Measurements from ENCODE around the gene MOBP. TPM values are rescaled to one million over a fixed set of nuclear protein-coding genes. Genes with fewer than 3 reads are reported as not detected.
"Not testable (repeated sequence)": the region's sequence is repeated elsewhere in the genome, so short reads cannot be mapped to it uniquely, and the experiment has no call there.

The MOBP gene, protein sequence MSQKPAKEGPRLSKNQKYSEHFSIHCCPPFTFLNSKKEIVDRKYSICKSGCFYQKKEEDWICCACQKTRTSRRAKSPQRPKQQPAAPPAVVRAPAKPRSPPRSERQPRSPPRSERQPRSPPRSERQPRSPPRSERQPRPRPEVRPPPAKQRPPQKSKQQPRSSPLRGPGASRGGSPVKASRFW
- not detected for total RNA-seq
- long read RNA-seq: 0 reads

DNA sequence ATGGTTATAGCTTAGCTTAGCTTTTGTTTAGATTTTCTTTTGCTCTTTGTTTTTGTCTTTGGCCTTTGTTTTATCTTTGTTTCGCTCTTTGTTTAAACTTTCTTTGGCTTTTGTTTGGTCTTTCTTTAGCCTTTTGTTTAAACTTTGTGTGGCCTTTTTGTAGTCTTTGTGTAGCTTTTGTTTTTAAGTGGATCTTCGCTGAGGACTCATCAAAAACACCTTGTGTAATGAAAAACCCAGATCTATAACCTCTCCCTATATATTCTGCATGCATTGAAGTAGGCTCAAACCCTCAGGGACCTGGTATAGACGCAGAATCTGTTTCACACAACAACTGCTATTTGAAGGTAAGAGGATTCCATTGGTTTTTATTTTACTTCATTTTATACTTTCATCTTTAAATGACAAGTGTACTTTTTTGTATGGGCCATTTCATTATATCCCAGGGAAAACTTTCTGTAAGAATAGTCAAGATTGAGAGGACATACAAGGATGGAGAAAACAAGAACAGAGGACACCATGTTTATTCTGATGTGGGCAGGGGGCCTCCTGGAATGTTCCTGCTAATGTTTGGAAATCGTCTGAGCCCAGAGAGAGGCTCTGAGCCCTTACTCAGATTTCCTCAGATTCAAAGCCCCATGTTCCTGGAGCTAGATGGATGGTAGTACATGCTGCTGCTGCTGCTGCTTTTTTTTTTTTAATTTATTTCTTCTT, at the start of gene MOBP:
Gene MOBP, plus strand, starts transcription at position 287 of the 714 bp plus-strand sequence. CDS start 34,390 bp downstream, outside the sequence.
- DNase-seq (ENCODE audit: missing footprints) (no peak), ATAC-seq (no peak)
- intact Hi-C loops (cut with DNase I): no loop called here

DNA sequence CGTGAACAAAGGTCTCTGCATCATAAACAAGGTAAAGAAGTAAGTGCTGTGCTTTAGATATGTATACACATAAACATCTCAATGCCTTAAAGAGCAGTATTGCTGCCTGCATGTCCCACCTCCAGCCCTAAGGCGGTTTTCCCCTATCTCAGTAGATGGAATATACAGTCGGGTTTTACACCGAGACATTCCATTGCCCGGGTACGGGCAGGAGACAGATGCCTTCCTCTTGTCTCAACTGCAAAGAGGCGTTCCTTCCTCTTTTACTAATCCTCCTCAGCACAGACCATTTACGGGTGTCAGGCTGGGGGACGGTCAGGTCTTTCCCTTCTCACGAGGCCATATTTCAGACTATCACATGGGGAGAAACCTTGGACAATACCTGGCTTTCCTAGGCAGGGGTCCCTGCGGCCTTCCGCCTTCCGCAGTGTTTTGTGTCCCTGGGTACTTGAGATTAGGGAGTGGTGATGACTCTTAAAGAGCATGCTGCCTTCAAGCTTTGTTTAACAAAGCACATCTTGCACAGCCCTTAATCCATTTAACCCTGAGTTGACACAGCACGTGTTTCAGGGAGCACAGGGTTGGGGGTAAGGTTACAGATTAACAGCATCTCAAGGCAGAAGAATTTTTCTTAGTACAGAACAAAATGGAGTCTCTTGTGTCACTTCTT, 48.8 kb upstream of the MOBP start:
- ATAC-seq; DNase-seq (ENCODE audit: missing footprints); intact Hi-C loops (cut with DNase I): not testable (repeated sequence)

DNA sequence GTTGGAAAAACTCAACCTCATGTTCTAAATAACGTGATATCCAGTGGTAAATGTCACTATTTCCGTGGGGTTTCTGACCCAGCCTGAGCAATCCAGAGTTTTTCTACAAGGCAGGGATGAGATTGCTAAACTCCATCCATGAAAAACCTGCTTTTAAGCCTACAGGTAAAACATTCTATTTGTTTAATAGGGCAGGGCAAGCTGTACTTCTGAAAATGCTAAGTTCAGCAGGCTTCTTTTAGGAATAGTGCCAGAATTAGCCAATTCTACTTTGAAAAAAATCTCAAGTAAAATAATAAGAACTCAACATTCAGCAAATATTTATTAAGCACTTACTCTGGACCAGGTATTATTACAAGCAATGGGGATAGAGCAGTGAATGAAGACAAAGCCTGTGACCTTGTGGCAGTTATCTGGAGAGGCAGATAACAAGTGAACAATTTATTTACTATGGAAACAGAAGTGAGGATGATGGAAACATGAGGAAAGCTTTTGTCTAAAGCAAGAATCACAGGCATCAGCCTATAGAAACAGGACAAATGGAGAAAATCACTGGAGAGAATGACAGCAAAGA, 47.7 kb upstream of the MOBP start:
- ATAC-seq (no peak), DNase-seq (ENCODE audit: missing footprints) (no peak)
- intact Hi-C loops (cut with DNase I): no loop called here

DNA sequence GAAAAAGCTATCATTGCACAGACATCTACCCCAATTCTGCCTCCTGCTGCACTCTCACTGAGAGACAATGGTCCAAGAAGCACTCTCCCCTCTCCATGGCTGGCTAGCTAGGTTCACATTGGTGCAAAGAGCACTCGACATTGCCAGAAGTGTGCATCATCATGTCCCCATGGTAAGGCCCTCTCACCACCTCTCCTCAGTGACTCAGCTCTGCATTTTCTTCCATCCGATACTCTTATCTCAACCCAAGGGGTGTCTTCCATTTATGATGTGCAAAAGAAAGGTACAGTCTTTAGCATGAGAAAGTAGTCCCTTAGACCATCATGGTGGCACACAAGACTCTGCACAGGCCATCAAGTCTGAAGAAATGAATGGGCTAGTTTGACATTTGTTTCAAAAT, 46.9 kb upstream of the MOBP start:
- intact Hi-C loops (cut with DNase I): no loop called here
- ATAC-seq: no peak
- no peak for DNase-seq (ENCODE audit: missing footprints)

DNA sequence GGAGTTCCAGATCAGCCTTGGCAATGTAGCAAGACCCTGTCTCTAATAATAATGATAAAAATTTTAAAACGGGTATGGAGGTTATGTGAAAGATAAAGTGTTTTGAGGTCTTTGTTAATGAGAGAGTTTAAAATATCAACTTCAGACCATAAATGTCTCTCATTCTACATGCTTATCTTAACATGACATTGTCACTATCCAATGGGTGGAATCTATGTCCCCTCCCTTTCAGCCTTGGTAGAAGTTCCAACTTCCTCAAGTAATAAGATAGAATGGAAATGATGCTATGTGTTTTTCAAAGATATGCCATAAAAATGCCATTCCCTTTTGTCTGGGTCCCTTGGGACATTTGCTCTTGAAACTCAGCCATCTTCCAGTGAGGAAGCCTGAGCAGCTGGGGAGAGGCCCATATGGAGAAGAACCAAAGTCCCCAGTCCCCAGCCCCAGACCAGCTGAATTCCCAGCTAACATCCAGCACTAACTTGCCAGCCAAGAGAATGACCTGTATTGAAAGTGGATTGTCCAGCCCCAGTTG, 44.0 kb upstream of the MOBP start:
- ATAC-seq (no peak), DNase-seq (ENCODE audit: missing footprints) (no peak)
- intact Hi-C loops (cut with DNase I): no loop called here

DNA sequence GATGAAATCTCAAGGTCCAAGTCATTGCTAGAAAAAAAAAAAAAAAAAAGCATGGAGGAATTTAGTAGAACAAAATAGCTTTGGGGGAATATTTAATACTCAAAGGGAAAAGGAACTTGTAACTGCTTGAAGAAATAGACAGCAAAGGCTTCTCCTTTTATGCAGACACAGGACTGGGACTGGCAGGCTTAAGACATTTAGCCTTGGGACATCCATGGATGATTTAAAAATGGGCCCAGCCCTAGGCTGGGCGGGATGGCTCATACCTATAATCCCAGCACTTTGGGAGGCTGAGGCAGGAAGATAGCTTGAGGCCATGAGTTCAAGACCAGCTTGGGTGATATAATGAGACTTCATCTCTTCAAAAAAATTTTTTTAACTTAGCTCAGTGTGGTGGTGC, 41.2 kb upstream of the MOBP start:
- DNase-seq (ENCODE audit: missing footprints): no peak
- no peak for ATAC-seq
- intact Hi-C loops (cut with DNase I): no loop called here

DNA sequence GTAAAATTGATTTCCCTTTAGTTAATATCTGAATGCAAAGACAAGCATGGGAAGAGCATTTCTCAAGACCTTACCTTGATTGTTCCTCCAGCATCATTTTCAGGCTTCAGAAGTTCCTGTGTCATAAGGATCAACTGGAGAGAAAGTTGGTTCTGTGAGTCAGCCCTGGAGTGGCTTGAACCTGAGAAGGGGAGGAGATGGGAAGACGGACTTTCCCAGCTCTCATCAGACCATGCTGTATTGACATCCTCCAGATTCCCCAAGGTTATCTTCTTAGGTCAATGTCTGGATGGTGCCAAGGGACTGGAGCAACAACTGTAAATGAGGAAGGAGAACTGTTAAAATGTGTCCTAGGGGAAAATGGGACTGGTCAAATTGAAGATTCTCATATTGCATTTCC, 40.0 kb upstream of the MOBP start:
- intact Hi-C loops (cut with DNase I): no loop called here
- DNase-seq (ENCODE audit: missing footprints): no peak
- no peak for ATAC-seq

DNA sequence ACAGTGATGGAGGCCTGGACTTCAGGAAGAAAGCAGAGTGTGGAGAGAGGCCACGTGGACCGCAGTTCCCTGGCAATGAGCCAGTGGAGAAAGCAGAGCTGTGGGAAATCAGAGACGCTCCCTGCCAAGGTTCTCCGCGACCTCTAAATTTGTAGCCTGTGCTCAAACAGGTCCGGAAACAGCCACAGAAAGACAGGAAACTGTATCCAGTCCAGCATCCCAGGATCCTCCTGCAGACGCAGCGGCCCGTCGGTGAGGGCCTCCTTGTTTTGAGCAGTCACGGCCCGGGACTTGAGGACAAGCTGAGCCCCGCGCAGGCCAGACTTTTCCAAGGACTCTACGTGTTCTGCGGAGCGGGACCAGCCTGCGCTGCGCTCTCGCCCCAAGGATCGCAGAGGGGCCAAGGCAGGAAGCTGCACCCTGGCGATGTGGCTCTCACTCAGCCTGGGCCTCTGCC, 38.7 kb upstream of the MOBP start:
- DNase-seq (ENCODE audit: missing footprints) (peak; percentile 68), ATAC-seq (peak; percentile 15)

DNA sequence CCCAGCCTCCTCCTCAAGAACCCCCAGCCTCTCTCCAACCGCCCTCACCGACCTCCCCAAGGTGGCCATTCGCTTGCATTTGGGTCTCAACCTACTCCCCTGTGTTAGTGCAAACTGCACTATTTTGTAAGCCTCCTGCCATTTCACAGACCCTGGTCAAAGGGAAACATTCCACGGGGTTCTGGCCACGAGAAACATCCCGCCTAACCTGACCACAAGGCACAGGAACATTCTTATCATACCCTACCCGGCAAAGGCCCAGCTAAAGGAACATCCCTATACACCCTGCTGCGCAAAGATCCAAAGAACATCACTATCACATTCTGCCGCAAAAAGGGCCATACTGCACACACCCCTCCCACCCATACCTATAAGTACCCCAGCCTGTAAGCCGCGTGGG, 38.0 kb upstream of the MOBP start:
- intact Hi-C loops (cut with DNase I): no loop called here
- DNase-seq (ENCODE audit: missing footprints) (no peak), ATAC-seq (no peak)

More for the DNA sequence above, 38.7 kb upstream of the MOBP start:
- intact Hi-C loops (cut with DNase I): no loop called here

DNA sequence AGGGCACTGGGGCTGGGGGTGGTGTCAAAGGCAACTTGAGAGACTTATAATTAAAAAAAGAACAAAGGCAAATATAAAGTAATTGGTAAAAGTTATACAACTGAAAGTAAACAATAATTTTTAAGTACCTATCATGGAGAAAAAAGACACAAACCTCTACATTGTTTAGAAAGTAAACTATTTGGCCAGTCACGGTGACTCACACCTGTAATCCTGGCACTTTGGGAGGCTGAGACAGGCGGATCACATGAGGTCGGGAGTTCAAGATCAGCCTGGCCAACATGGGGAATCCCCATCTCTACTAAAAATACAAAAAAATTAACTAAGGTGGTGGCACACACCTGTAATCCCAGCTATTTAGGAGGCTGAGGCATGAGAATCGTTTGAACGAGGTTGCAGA, 35.1 kb upstream of the MOBP start:
- no peak for ATAC-seq
- intact Hi-C loops (cut with DNase I): no loop called here
- DNase-seq (ENCODE audit: missing footprints): no peak

DNA sequence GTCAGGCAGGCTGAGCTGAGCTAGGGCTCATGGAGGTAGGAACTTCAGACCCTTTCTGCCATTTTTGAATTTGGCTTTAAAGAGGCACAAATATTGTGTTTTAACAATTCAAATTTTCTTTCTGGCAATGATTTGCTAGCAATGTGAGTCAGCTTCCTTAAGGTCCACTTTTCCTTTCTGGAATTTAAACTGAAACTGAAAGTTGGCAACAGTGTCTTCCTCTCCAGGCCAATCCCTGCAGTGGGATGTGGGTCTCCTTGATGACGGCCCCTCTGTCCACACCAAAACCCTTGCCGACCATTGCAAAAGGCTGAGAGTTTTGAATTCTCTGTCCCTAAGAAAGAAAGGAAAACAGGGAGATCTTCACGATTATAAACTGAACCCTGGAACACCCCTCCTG, 33.8 kb upstream of the MOBP start:
- ATAC-seq (no peak), DNase-seq (ENCODE audit: missing footprints) (no peak)
- intact Hi-C loops (cut with DNase I): no loop called here

DNA sequence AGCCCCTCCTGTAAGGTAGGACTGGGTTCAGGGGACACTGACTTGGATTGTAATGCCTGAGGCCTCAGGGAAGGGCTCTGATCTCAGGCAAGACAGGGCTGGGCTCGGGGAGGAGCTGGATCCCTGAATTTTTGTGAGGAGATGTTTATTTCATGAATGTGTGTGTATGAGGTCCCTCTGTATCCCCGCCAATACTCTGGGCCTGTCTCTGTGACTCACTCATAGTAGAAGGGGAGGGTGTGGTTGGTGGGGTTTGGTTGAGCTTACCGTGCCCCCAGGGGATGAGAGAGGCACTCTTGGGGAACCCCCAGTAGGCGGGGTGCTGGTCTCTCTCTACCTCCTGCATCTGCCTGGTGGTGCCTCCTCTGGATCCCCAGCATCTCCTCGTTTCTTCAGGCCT, 32.9 kb upstream of the MOBP start:
- DNase-seq (ENCODE audit: missing footprints): no peak
- intact Hi-C loops (cut with DNase I): no loop called here
- ATAC-seq: no peak

DNA sequence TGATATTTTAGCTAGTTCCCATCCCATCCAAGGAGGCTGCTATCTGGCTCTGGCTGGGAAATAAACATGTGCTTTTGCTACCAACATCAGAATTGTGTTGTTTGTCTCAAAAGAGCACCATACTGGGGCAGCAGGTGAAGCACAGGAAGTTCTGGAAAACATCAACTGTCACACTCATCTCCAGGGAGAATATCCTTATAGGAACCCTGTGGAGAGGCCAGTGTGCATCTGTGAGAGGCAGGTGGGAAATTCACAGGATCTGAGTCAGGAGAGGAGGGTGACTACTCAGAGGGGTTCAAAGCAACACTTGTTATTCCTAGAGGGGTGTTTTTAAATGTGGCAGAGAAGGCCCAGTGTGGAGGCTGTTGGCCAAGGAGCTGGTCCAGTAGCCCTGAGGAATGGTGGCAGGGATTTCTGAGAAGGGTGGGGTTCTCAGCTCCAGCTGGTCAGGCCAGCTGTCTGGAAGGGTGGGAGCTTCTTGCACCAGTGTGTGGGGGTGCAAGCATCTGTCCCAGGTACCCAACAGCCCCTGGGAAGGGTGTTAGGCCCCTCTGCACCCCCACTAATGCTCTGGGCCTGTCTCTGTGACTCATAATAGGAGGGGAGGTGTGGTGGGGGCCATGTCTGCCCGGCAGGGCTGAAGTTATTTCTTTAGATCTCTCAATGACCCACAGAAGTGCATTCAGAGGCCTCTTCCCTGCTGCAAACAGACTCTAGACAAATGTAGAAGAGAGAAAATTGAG, 32.3 kb upstream of the MOBP start:
- no peak for DNase-seq (ENCODE audit: missing footprints)
- ATAC-seq: no peak
- intact Hi-C loops (cut with DNase I): no loop called here

DNA sequence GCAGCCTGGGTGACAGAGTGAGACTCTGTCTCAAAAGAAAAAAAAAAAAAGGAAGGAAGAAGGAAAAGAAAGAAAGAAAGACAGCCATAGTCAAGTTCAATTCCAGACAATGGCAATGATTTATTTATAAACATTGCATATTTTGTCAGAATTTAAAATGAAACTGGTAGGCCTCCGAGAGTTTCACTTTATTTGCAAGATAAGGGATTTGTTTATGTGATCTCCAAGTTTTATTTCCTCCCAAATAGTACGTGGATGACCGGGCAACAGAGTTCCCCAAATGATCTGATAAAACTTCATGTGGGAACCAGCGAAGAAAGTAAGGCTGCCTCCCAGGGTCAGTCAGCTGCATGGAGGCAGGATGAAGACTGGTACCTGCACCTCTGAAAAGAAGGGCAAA, 28.6 kb upstream of the MOBP start:
- DNase-seq (ENCODE audit: missing footprints) (no peak), ATAC-seq (no peak)
- intact Hi-C loops (cut with DNase I): no loop called here

DNA sequence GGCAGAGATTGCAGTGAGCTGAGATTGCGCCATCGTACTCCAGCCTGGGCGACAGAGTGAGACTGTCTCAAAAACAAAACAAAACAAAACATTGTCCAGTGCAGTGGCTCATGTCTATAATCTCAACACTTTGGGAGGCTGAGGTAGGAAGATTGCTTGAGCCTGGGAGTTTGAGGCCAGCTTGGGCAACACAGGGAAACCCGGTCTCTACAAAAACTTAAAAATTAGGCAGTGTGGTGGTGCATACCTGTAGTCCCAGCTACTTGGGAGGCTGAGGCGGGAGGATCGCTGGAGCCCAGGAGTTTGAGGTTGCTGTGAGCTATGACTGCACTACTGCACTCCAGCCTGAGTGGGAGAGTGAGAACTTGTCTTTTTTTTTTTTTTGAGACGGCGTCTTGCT, 27.2 kb upstream of the MOBP start:
- intact Hi-C loops (cut with DNase I): no loop called here
- DNase-seq (ENCODE audit: missing footprints) (no peak), ATAC-seq (no peak)

DNA sequence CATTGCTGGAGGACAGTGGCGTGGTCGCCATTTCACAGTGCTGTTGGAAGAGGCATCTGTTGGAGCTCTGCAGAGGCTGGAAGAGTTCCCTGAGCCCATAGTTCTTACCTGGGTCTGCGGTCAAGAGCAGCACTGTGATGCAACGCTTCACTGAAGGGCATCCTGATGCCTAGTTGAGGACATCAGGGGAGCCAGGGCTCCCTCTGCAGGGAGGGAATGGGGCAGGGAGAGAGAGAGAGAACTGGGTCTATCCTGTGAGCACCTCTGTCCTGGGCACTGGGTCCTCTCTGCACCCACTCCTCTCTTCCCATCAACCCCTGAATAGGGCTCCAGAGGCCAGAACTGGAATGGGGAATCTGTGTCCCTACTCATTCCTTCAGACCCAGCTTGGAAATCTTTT, 23.9 kb upstream of the MOBP start:
- ATAC-seq (no peak), DNase-seq (ENCODE audit: missing footprints) (no peak)
- intact Hi-C loops (cut with DNase I): no loop called here

DNA sequence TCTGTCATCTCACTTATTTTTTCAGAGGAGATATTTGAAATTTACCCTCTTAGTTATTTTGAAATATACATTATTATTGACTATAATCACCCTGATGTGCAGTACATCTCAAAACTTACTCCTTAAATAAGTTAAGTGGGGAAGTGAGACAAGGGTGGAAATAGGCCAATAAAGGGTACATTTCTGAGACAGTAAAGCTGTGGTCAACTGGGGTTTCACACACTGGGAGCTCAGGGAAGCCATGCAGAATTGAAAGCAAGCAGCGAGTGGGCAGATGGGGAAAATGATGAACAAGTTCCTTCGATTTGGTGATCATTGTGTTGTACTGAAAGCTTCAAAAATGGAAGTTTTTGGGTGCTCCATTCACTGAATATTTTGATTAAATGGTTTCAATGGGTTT, 21.6 kb upstream of the MOBP start:
- DNase-seq (ENCODE audit: missing footprints): no peak
- intact Hi-C loops (cut with DNase I): no loop called here
- no peak for ATAC-seq

DNA sequence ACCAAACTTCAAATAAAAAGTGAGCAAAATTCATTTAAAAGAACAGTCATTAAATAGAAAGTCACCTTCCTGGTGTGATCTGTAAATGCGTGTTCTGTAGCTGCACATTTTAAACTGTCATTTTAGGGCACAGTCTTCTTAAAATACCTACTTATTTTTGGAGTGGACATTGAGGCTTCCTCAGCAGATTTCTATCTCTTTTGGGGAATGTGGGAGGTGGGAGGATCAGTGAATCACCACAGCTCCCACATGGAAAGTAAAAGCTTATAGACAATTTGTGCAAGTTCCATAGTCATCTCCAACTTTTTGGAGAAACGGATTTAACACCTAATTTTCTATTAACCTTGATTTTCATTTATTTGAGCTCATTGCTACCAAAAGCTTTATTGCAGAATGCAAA, 21.0 kb upstream of the MOBP start:
- DNase-seq (ENCODE audit: missing footprints) (no peak), ATAC-seq (no peak)
- intact Hi-C loops (cut with DNase I): no loop called here
